SH-SY5Y (cell line): ENCODE results near the gene CCDC85A.

Experiments
- GATA2 ChIP-seq: IDR thresholded peaks from 2 replicates; pipeline ENCODE4 v1.6.1; 2011; ENCODE audit warnings: mild to moderate bottlenecking, low read depth, low read length
- GATA3 ChIP-seq: IDR thresholded peaks from 2 replicates; pipeline ENCODE4 v1.6.1; 2011; ENCODE audit warnings: low read depth, mild to moderate bottlenecking, low read length, moderate library complexity

DNA sequence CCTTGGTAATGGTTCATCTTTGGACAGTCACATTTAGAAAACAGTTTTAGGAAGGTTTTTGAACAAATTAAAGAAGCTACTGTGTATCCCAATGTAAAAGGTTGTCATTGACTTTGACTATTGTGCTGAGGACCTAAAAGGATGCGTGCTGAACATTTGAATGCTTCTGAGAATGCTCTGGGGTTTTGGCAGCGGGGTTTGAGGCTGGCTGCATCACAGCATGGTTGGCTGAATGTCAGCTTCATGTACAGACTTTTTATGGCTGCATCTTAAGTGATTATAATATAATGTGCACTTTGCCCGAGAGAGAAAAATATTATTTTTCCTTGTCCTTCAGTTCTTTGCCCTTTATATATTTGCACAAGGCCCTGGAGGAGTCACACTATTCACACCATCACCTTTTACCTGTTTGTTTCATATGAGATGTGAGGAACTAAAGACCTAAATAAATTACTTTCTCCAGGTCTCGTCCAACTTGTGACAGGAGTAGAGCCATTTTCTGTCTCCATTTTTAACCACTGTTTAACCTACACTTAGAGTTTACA lies 125.9 kb downstream of the CCDC85A start:
- TF ChIP-seq GATA2 (no peak), GATA3 (no peak)
